Measurements from ENCODE around the gene KIF2C.
"Not testable (repeated sequence)": the region's sequence is repeated elsewhere in the genome, so short reads cannot be mapped to it uniquely, and the experiment has no call there.

The KIF2C gene

GRCh38 chr1:44720281-44720680 is 19.4 kb upstream of the KIF2C start:
- no peak for DNase-seq

- DNase-seq, result peak; percentile 19
Observed at GRCh38 chr1:44721485-44722361, 17.9 kb upstream of the KIF2C start.

- DNase-seq, result no peak
Observed at GRCh38 chr1:44723064-44723463, 16.6 kb upstream of the KIF2C start.

- DNase-seq, result no peak
Observed at GRCh38 chr1:44723496-44724295, 15.9 kb upstream of the KIF2C start.

- no peak for DNase-seq
Observed at GRCh38 chr1:44724296-44724954, 15.2 kb upstream of the KIF2C start.

- DNase-seq, result no peak
Observed at GRCh38 chr1:44724955-44725698, 14.5 kb upstream of the KIF2C start.

GRCh38 chr1:44730741-44731512 is 8.7 kb upstream of the KIF2C start, which contains the start of gene RNU5D-1:
TSS of gene RNU5D-1 (minus strand) at chr1:44731170.
- DNase-seq, result peak; percentile 84

GRCh38 chr1:44733365-44733764 is 6.3 kb upstream of the KIF2C start:
- DNase-seq, result no peak

- no peak for DNase-seq
Observed at GRCh38 chr1:44733784-44734183, 5.9 kb upstream of the KIF2C start.

GRCh38 chr1:44735992-44736391 is 3.6 kb upstream of the KIF2C start:
- no peak for DNase-seq

GRCh38 chr1:44738953-44739306 is 707 bp upstream of the KIF2C start:
- DNase-seq, result not testable (repeated sequence)

GRCh38 chr1:44740179-44740617 is 561 bp downstream of the KIF2C start:
- DNase-seq, result no peak

- no peak for DNase-seq
Observed at GRCh38 chr1:44743211-44743610, 3.6 kb downstream of the KIF2C start.

GRCh38 chr1:44747878-44748277 is 8.2 kb downstream of the KIF2C start:
- no peak for DNase-seq

- DNase-seq, result no peak
Observed at GRCh38 chr1:44757420-44757819, 17.8 kb downstream of the KIF2C start.

- DNase-seq, result no peak
Observed at GRCh38 chr1:44759077-44759476, 19.4 kb downstream of the KIF2C start.

GRCh38 chr1:44760876-44761275 is 21.2 kb downstream of the KIF2C start:
- DNase-seq, result no peak

GRCh38 chr1:44766421-44766820 is 26.8 kb downstream of the KIF2C start:
- DNase-seq, result not testable (repeated sequence)

- peak; percentile 80 for DNase-seq
Observed at GRCh38 chr1:44775078-44775929, 35.7 kb downstream of the KIF2C start, which contains the start of gene RPS8. TSS of gene RPS8 (plus strand) at chr1:44775540. CDS start at chr1:44775597, 57 bp downstream.

- no peak for DNase-seq
Observed at GRCh38 chr1:44775930-44776729, 36.5 kb downstream of the KIF2C start.

All from effector CD8-positive, alpha-beta T cell (primary cell).